ENCODE results near the gene UGT2B28.
"Not testable (repeated sequence)": the region's sequence is repeated elsewhere in the genome, so short reads cannot be mapped to it uniquely, and the experiment has no call there.

UGT2B28 gene

GRCh38 chr4:69280081-69280480 lies at the start of gene UGT2B28:
Gene UGT2B28 (plus strand): TSS chr4:69280475. CDS start chr4:69280501, 26 bp downstream.
- not testable (repeated sequence) for DNase-seq (ENCODE audit: low spot score)

- no peak for DNase-seq (ENCODE audit: low spot score)
Observed at GRCh38 chr4:69239092-69239491, 41.2 kb upstream of the UGT2B28 start.

- no peak for DNase-seq (ENCODE audit: low spot score)
Observed at GRCh38 chr4:69239557-69240168, 40.6 kb upstream of the UGT2B28 start.

- DNase-seq (ENCODE audit: low spot score), result not testable (repeated sequence)
Observed at GRCh38 chr4:69240787-69241186, 39.5 kb upstream of the UGT2B28 start.

- not testable (repeated sequence) for DNase-seq (ENCODE audit: low spot score)
Observed at GRCh38 chr4:69241746-69242145, 38.5 kb upstream of the UGT2B28 start.

- DNase-seq (ENCODE audit: low spot score), result not testable (repeated sequence)
Observed at GRCh38 chr4:69242562-69243240, 37.6 kb upstream of the UGT2B28 start.

- not testable (repeated sequence) for DNase-seq (ENCODE audit: low spot score)
Observed at GRCh38 chr4:69250884-69251283, 29.4 kb upstream of the UGT2B28 start.

GRCh38 chr4:69253147-69253772 lies 27.0 kb upstream of the UGT2B28 start:
- not testable (repeated sequence) for DNase-seq (ENCODE audit: low spot score)

GRCh38 chr4:69268612-69269011 lies 11.7 kb upstream of the UGT2B28 start:
- DNase-seq (ENCODE audit: low spot score), result not testable (repeated sequence)

GRCh38 chr4:69296356-69296755 lies 16.1 kb downstream of the UGT2B28 start:
- not testable (repeated sequence) for DNase-seq (ENCODE audit: low spot score)

GRCh38 chr4:69308426-69309033 lies 28.3 kb downstream of the UGT2B28 start:
- DNase-seq (ENCODE audit: low spot score), result not testable (repeated sequence)

- not testable (repeated sequence) for DNase-seq (ENCODE audit: low spot score)
Observed at GRCh38 chr4:69309549-69310076, 29.3 kb downstream of the UGT2B28 start.

GRCh38 chr4:69310262-69310661 lies 30.0 kb downstream of the UGT2B28 start:
- not testable (repeated sequence) for DNase-seq (ENCODE audit: low spot score)

GRCh38 chr4:69317669-69318298 lies 37.5 kb downstream of the UGT2B28 start:
- DNase-seq (ENCODE audit: low spot score), result peak; percentile 21

GRCh38 chr4:69321153-69321729 lies 41.0 kb downstream of the UGT2B28 start:
- DNase-seq (ENCODE audit: low spot score), result no peak

GRCh38 chr4:69322055-69322454 lies 41.8 kb downstream of the UGT2B28 start:
- no peak for DNase-seq (ENCODE audit: low spot score)

GRCh38 chr4:69323284-69323683 lies 43.0 kb downstream of the UGT2B28 start:
- DNase-seq (ENCODE audit: low spot score), result no peak

- no peak for DNase-seq (ENCODE audit: low spot score)
Observed at GRCh38 chr4:69330345-69331047, 50.2 kb downstream of the UGT2B28 start.

- DNase-seq (ENCODE audit: low spot score), result not testable (repeated sequence)
Observed at GRCh38 chr4:69331304-69331703, 51.0 kb downstream of the UGT2B28 start.

- not testable (repeated sequence) for DNase-seq (ENCODE audit: low spot score)
Observed at GRCh38 chr4:69335485-69335884, 55.2 kb downstream of the UGT2B28 start.

GRCh38 chr4:69343114-69343513 lies 62.8 kb downstream of the UGT2B28 start:
- DNase-seq (ENCODE audit: low spot score), result not testable (repeated sequence)

All from pons (tissue), 1 donor.